Daoy (cell line): ENCODE results near the gene FCHSD2. TPM values are rescaled to one million over a fixed set of nuclear protein-coding genes. Genes with fewer than 3 reads are reported as not detected.
"Not testable (repeated sequence)": the region's sequence is repeated elsewhere in the genome, so short reads cannot be mapped to it uniquely, and the experiment has no call there.

Source experiments
- DNase-seq: peaks from one replicate; pipeline ENCODE4 v3.0.0-alpha.2; 2015; ENCODE audit warnings: low read depth
- total RNA-seq: library from RNA; depleted of rRNA; stranded (reverse); fragments of >200 nt; shearing (Covaris generic); gene quantifications from 2 replicates; pipeline ENCODE4 v1.2.3, GENCODE V29; 2014

FCHSD2 gene
- total RNA-seq, 1 experiment from 2014 or later, result 4.8 TPM

DNA sequence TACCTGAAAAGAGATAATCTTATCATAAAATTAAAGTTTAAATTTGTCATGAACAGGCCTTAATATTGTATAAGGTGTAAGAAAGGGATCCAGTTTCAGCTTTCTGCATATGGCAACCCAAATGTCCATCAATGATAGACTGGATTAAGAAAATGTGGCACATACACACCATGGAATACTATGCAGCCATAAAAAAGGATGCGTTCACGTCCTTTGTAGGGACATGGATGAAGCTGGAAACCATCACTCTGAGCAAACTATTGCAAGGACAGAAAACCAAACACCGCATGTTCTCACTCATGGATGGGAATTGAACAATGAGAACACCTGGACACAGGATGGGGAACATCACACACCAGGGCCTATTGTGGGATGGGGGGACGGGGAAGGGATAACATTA is 18.2 kb downstream of the FCHSD2 start:
- DNase-seq, result not testable (repeated sequence)

GRCh38 chr11:73121692-73122091 is 20.4 kb downstream of the FCHSD2 start:
- DNase-seq, result no peak

DNA sequence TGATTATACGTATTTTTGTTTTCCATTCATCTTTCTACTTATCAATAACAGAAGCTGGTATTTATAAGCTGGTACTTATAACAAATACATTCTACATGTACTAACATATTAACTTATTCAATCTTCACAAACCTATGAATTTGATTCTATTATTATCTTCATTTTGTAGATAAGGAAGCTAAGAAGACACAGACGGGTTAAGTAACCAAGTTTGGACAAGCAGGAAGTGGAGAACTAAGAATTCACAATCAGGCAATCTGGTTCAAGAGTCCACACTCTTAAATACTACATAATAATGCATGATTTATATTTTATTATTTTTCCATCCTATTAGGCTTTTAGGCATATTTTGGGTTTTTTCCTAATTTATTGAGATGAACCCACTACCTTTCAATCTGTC is 25.0 kb downstream of the FCHSD2 start:
- DNase-seq, result no peak

- DNase-seq, result no peak
Observed at GRCh38 chr11:73116636-73117035, 25.5 kb downstream of the FCHSD2 start.

GRCh38 chr11:73114835-73115220 is 27.3 kb downstream of the FCHSD2 start:
- no peak for DNase-seq

DNA sequence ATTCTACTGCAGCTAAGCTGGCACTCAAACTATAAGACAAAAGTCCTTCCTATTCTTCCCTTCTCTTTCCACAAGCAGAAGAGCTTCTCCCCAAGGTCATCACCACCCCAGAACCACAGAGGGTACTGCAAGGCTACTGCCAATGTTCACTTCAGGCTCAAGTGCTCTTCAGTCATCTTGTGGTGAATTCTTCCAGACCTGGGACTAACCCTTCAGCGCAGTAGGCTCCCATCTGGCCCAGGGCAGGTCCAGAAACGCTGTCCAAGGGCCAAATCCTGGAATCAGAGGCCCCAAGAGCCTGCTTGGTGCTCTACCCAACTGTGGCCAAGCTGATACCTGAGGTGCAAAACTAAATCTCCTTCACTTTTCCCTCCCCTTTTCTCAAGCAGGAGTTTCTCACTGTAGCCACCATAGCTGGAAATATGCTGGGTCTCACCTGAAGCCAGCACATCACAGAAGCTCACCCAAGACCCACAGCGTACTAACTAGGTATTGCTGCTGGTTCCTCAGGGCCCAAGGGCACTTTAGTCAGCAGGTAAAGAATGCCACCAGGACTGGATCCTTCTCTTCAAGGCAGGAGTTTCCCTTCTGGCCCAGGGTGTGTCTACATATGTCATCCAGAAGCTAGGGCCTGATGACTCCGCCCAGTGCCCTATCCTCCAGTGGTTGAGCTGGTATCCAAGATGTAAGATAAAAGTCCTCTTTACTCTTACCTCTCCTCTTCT is 27.8 kb downstream of the FCHSD2 start:
- DNase-seq, result no peak

GRCh38 chr11:73113426-73113825 is 28.7 kb downstream of the FCHSD2 start:
- DNase-seq, result no peak

DNA sequence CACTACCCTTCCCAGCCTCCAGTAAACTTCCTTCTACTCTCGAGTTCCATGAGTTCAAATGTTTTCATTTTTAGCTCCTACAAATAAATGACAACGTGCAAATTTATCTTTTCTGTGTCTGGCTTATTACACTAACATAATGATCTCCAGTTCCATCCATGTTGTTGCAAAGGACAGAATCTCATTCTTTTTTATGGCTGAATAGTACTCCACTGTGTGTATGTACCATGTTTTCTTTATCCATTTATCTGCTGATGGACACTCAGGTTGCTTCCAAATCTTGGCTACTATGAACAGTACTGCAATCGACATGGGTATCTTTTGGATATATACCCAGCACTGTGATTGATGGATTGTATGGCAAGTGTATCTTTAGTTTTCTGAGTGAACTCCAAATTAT is 34.5 kb downstream of the FCHSD2 start:
- DNase-seq, result no peak

DNA sequence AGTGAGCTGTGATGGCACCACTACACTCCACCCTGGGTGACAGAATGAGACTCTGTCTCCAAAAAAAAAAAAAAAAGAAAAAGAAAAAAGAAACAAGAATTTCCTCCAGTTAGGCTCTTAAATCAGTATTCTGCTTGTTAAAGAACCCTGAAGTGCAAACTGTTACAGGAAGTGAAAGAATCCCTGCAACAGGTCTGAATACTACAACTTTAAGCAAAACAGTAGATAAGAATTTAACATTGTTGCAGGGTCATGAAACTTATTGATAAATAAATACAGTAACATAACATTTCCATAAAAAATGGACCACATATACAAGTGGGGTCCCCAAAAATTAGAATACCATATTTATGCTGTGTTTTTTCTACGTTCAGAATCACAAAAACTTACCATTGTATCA is 35.8 kb downstream of the FCHSD2 start:
- DNase-seq, result no peak

- DNase-seq, result no peak
Observed at GRCh38 chr11:73100578-73100977, 41.5 kb downstream of the FCHSD2 start.

- DNase-seq, result no peak
Observed at GRCh38 chr11:73099512-73100266, 42.4 kb downstream of the FCHSD2 start.

DNA sequence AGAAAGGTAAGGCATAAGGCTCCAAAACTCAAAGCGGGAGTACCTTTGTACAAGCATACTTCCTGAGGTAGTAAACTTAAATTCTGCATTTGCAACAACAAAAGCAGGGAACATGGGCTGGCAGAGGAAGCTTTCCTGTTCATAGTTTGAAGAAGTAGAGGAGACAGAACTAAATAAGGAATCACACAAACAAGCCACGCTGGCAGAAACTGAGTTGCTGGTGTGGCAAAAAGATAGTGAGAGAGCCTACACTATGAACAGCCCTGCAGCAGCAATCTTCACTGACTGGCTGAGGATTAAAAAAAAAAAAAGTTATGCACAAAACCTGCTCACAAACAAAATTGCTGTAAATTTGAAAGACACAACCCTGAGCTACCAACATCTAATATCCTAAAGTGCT is 46.5 kb downstream of the FCHSD2 start:
- no peak for DNase-seq

- no peak for DNase-seq
Observed at GRCh38 chr11:73091521-73092305, 50.4 kb downstream of the FCHSD2 start.

- no peak for DNase-seq
Observed at GRCh38 chr11:73087730-73088129, 54.4 kb downstream of the FCHSD2 start.

- DNase-seq, result no peak
Observed at GRCh38 chr11:73085189-73085875, 56.8 kb downstream of the FCHSD2 start.

- no peak for DNase-seq
Observed at GRCh38 chr11:73078631-73079030, 63.5 kb downstream of the FCHSD2 start.

GRCh38 chr11:73077454-73077853 is 64.7 kb downstream of the FCHSD2 start:
- DNase-seq, result no peak

DNA sequence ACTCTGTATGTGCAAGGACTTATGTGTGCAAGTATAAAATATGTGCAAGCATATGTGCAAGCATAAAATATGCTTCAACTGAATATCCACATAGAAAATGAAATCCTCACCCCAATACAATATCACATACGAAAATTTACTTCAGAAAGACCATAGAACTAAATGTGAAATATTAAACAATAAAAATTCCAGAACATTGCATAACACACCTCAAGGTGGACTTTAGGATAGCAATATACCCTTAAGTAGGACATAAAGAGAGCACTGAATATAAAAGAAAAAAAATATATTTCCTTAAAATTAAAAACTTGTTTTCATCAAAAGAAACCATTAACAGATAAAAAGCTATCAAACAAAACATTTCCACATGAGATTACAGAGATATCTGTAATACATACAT is 67.8 kb downstream of the FCHSD2 start:
- DNase-seq, result no peak

- no peak for DNase-seq
Observed at GRCh38 chr11:73072935-73073481, 69.1 kb downstream of the FCHSD2 start.

GRCh38 chr11:73070653-73071052 is 71.5 kb downstream of the FCHSD2 start:
- DNase-seq, result no peak

DNA sequence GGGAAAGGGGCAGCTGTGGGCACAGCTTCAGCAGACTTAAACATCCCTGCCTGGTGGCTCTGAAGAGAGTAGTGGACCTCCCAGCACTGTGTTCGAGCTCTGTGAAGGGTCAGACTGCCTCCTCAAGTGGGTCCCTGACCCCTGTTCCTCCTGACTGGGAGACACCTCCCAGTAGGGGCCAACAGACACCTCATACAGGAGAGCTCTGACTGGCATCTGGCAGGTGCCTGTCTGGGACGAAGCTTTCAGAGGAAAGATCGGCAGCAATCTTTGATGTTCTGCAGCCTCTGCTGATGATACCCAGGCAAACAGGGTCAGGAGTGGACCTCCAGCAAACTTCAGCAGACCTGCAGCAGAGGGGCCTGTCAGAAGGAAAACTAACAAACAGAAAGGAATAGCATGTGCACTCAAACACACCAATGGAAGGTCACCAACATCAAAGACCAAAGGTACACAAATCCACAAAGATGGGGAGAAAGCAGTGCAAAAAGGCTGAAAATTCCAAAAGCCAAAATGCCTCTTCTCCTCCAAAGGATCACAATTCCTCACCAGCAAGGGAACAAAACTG is 80.2 kb downstream of the FCHSD2 start:
- DNase-seq, result not testable (repeated sequence)
